Activated CD8-positive, alpha-beta T cell treated with anti-CD3 and anti-CD28 coated beads, Interleukin-2, amount 10 ng/mL, durations not matched to agents 7 days and 5 days (primary cell): ENCODE data around the gene FOXC1. TPM values are rescaled to one million over a fixed set of nuclear protein-coding genes. Genes with fewer than 3 reads are reported as not detected.

Experiments used
- ATAC-seq: fragments of 150-1000 bp; cut with Tn5 transposase; one replicate; pipeline ENCODE4 v1.10.0; 2021; ENCODE audit warnings: moderate library complexity
- CTCF ChIA-PET: fragments of 350-600 bp; sonication (Branson Sonifier 250); formaldehyde crosslinking; loops from one replicate; lab custom pipeline; 2021; ENCODE audit warnings: antibody characterized with exemption; lab: Charles Lee
- POLR2A ChIA-PET: fragments of 350-600 bp; sonication (Branson Sonifier 250); formaldehyde crosslinking; loops from one replicate; lab custom pipeline; 2021; ENCODE audit warnings: antibody characterized with exemption; lab: Charles Lee
- DNase-seq: peaks from one replicate; pipeline ENCODE4 v3.0.0-alpha.2; 2020
- H3K27ac Mint-ChIP-seq: one replicate; pipeline ENCODE4 v1.8.0; 2021; ENCODE audit warnings: mild to moderate bottlenecking, mixed read lengths
- H3K27me3 Mint-ChIP-seq: one replicate; pipeline ENCODE4 v1.8.0; 2021; ENCODE audit warnings: low read depth, mixed read lengths
- H3K36me3 Mint-ChIP-seq: one replicate; pipeline ENCODE4 v1.8.0; 2021; ENCODE audit warnings: low read depth, mixed read lengths
- H3K4me1 Mint-ChIP-seq: one replicate; pipeline ENCODE4 v1.8.0; 2021; ENCODE audit warnings: low read depth, mixed read lengths
- H3K4me3 Mint-ChIP-seq: one replicate; pipeline ENCODE4 v1.8.0; 2021; ENCODE audit warnings: mild to moderate bottlenecking, mixed read lengths
- H3K9me3 Mint-ChIP-seq: one replicate; pipeline ENCODE4 v1.8.0; 2022; ENCODE audit warnings: mixed read lengths; ENCODE audit not compliant: insufficient read depth
- total RNA-seq, 2 experiments: library from RNA; stranded (reverse); gene quantifications; one replicate each; pipeline ENCODE4 v1.2.3, GENCODE V29; 2021

The FOXC1 gene
- total RNA-seq, 2 experiments from 2014 or later = not detected

- Mint-ChIP-seq H3K4me1 (peaks cover 6% of the 10 kb centered on the region), H3K9me3 (no peaks in the 10 kb centered on the region), H3K27ac (no peak overlapping the region), H3K4me3 (peak overlapping the region; percentile 7), H3K27me3 (peaks cover 62% of the 10 kb centered on the region), H3K36me3 (no peaks in the 10 kb centered on the region)
- DNase-seq (no peak), ATAC-seq (no peak)
- ChIA-PET POLR2A (no interaction called here), CTCF (interaction anchor here (1.0 kb wide), 1 partner anchor 480 kb away, joined by 3 read pairs; no protein-coding TSS in a partner anchor)
Measured at GRCh38 chr6:1623769-1624057, 14.0 kb downstream of the FOXC1 start.

DNA sequence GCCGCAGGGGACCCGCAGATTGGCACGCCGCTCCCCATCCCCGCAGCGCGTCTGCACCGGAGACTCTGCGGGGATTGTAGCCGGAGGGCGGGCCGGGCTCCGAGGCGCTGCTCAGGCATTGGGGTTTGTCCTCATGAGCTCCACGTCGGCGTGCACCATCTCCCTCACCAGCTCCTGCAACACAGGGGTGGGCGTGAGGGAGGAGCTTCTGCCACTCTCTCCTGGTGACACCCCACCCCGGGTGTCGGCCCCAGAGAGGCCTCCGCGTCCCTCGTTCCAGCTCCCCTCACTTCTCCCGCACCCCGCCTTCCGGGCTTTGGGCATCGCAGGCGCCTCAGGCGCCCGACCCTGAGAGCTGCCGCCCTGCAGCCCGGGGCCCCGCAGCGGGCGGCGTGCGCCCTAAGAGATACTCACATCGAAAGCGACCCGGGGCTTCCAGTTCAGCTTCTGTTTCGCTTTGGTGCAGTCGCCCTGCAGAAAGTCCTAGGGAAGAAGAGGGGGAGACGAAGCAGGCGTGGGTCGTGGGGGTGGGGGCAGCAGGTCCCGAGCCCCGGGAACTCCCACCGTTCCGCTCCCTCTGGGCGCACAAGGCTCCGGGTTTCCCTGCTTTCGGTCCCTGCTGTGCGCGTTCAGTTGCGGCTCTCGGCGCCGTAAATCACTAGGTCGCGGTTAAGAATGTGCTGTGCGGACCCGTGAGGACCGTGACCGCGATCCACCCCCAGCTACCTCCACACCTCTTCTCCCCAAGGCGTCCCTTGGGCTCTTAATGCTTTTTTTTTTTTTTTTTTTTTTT is 14.5 kb downstream of the FOXC1 start:
- Mint-ChIP-seq H3K36me3 (no peaks in the 10 kb centered on the region), H3K27ac (no peak overlapping the region), H3K27me3 (peaks cover 59% of the 10 kb centered on the region), H3K4me3 (peak overlapping the region; percentile 48), H3K9me3 (no peaks in the 10 kb centered on the region), H3K4me1 (peaks cover 6% of the 10 kb centered on the region)
- DNase-seq (peak; percentile 34), ATAC-seq (no peak)
- ChIA-PET CTCF (interaction anchor here (1.0 kb wide), 1 partner anchor 480 kb away, joined by 3 read pairs; no protein-coding TSS in a partner anchor), POLR2A (no interaction called here)

- ATAC-seq (peak; percentile 33), DNase-seq (no peak)
- Mint-ChIP-seq H3K27ac (no peak overlapping the region), H3K36me3 (no peaks in the 10 kb centered on the region), H3K9me3 (no peaks in the 10 kb centered on the region), H3K27me3 (peaks cover 54% of the 10 kb centered on the region), H3K4me1 (peaks cover 6% of the 10 kb centered on the region), H3K4me3 (peak overlapping the region; percentile 68)
- CTCF ChIA-PET = interaction anchor here (1.4 to 1.9 kb wide), 2 partner anchors 8 to 101 kb away, joined by 3 to 6 read pairs; no protein-coding TSS in a partner anchor
- POLR2A ChIA-PET = no interaction called here
Measured at GRCh38 chr6:1624851-1625781, 15.4 kb downstream of the FOXC1 start.

- Mint-ChIP-seq H3K27ac (no peak overlapping the region), H3K9me3 (no peaks in the 10 kb centered on the region), H3K4me3 (no peak overlapping the region), H3K27me3 (peaks cover 53% of the 10 kb centered on the region), H3K36me3 (no peaks in the 10 kb centered on the region), H3K4me1 (peaks cover 6% of the 10 kb centered on the region)
- ChIA-PET CTCF (interaction anchor here (1.0 to 1.9 kb wide), 3 partner anchors 9 to 102 kb away, joined by 3 to 6 read pairs (median 3); no protein-coding TSS in a partner anchor), POLR2A (interaction anchor here (0.6 to 1.0 kb wide), 2 partner anchors 9 to 177 kb away, joined by 5 read pairs; no protein-coding TSS in a partner anchor)
- DNase-seq = no peak
- ATAC-seq = no peak
Measured at GRCh38 chr6:1625794-1626435, 16.2 kb downstream of the FOXC1 start.

- POLR2A ChIA-PET = interaction anchor here (0.6 to 1.0 kb wide), 3 partner anchors 9 to 1361 kb away, joined by 4 to 5 read pairs (median 5); no protein-coding TSS in a partner anchor
Measured at GRCh38 chr6:1626481-1626880, 16.8 kb downstream of the FOXC1 start.

DNA sequence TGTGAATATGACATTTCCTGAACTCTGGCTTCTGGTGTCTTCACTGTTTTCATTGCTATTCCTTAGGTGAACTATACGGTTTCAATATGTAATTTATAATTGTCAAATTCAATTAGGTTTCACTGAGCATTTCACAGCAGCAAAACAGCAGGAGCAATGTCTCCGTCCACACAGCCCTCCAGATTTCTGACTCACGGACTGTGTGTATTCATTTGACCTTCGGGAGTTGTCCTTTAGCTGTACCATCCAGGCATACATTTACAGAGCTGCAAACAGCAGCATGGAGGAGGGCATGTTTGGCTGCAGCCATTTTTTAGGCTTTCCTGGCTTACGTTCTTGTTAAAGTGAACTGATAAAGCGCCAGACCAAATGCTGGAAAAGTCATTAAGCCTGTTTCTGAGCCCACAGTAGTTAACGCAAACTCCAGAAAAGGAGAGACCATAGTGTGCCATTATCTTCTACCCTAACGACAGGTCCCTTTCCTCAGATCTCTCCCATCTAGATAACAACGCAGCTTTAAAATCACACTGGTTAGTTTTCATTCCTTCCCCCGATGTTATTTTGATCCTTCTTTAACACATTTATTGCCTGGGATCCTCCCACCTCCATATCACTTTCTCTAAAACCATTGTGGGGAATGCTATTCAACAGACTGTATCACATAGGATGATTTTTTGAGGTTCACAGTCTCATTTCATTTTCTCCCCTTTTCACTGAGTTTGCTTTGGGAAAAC is 18.3 kb downstream of the FOXC1 start:
- ATAC-seq (no peak), DNase-seq (no peak)
- H3K27me3 Mint-ChIP-seq = peaks cover 43% of the 10 kb centered on the region
- no peaks in the 10 kb centered on the region for H3K9me3 Mint-ChIP-seq
- CTCF ChIA-PET = interaction anchor here (0.9 to 1.5 kb wide), 3 partner anchors 16 to 476 kb away, joined by 3 read pairs; no protein-coding TSS in a partner anchor
- peaks cover 6% of the 10 kb centered on the region for H3K4me1 Mint-ChIP-seq
- H3K36me3 Mint-ChIP-seq = no peaks in the 10 kb centered on the region
- POLR2A ChIA-PET = no interaction called here
- H3K27ac Mint-ChIP-seq = no peak overlapping the region
- H3K4me3 Mint-ChIP-seq = no peak overlapping the region

More at GRCh38 chr6:1626481-1626880, 16.8 kb downstream of the FOXC1 start:
- ATAC-seq = no peak
- Mint-ChIP-seq H3K4me3 (no peak overlapping the region), H3K4me1 (peaks cover 6% of the 10 kb centered on the region), H3K9me3 (no peaks in the 10 kb centered on the region), H3K36me3 (no peaks in the 10 kb centered on the region), H3K27ac (no peak overlapping the region), H3K27me3 (peaks cover 49% of the 10 kb centered on the region)
- no peak for DNase-seq
- CTCF ChIA-PET = interaction anchor here (0.8 to 1.9 kb wide), 6 partner anchors 9 to 1008 kb away, joined by 3 to 9 read pairs (median 4); no protein-coding TSS in a partner anchor

- Mint-ChIP-seq H3K36me3 (no peaks in the 10 kb centered on the region), H3K4me1 (peaks cover 6% of the 10 kb centered on the region), H3K27me3 (peaks cover 42% of the 10 kb centered on the region), H3K9me3 (no peaks in the 10 kb centered on the region), H3K27ac (no peak overlapping the region), H3K4me3 (no peak overlapping the region)
- ChIA-PET CTCF (interaction anchor here (1.4 to 1.5 kb wide), 2 partner anchors 33 to 475 kb away, joined by 3 read pairs; no protein-coding TSS in a partner anchor), POLR2A (no interaction called here)
- ATAC-seq = no peak
- no peak for DNase-seq
Measured at GRCh38 chr6:1629316-1629715, 19.6 kb downstream of the FOXC1 start.

GRCh38 chr6:1630212-1630770 is 20.6 kb downstream of the FOXC1 start:
- Mint-ChIP-seq H3K36me3 (no peaks in the 10 kb centered on the region), H3K27ac (no peak overlapping the region), H3K9me3 (no peaks in the 10 kb centered on the region), H3K4me3 (no peak overlapping the region), H3K27me3 (peaks cover 38% of the 10 kb centered on the region), H3K4me1 (peaks cover 3% of the 10 kb centered on the region)
- ATAC-seq (no peak), DNase-seq (no peak)
- ChIA-PET CTCF (no interaction called here), POLR2A (no interaction called here)

GRCh38 chr6:1630771-1631217 is 21.1 kb downstream of the FOXC1 start:
- CTCF ChIA-PET = no interaction called here
- H3K27ac Mint-ChIP-seq = no peak overlapping the region
- POLR2A ChIA-PET = no interaction called here

GRCh38 chr6:1631251-1631650 is 21.5 kb downstream of the FOXC1 start:
- H3K4me3 Mint-ChIP-seq = no peak overlapping the region
- ATAC-seq (no peak), DNase-seq (no peak)
- H3K4me1 Mint-ChIP-seq = no peaks in the 10 kb centered on the region
- ChIA-PET CTCF (no interaction called here), POLR2A (no interaction called here)
- peaks cover 29% of the 10 kb centered on the region for H3K27me3 Mint-ChIP-seq
- no peaks in the 10 kb centered on the region for H3K9me3 Mint-ChIP-seq
- no peak overlapping the region for H3K27ac Mint-ChIP-seq
- H3K36me3 Mint-ChIP-seq = no peaks in the 10 kb centered on the region

More at GRCh38 chr6:1630771-1631217, 21.1 kb downstream of the FOXC1 start:
- Mint-ChIP-seq H3K27me3 (peaks cover 33% of the 10 kb centered on the region), H3K36me3 (no peaks in the 10 kb centered on the region), H3K4me1 (no peaks in the 10 kb centered on the region), H3K4me3 (no peak overlapping the region), H3K9me3 (no peaks in the 10 kb centered on the region)
- no peak for ATAC-seq
- DNase-seq = no peak
